Gastrocnemius medialis (tissue), 4 donors: ENCODE data around the gene DCC. TPM values are rescaled to one million over a fixed set of nuclear protein-coding genes. Genes with fewer than 3 reads are reported as not detected.

ENCODE experiments used
- ATAC-seq, 2 donors: fragments of 150-250 bp; one replicate each; pipeline ENCODE4 v1.9.1; 2016
- DNase-seq, 2 donors: peaks; one replicate each; pipeline ENCODE4 v3.0.0-alpha.2; 2019
- H3K27ac ChIP-seq, 4 donors: fragments of 200-600 bp; sonication (generic); 1 replicate in 1 of 4; 2 replicates in 3 of 4; pipeline ENCODE4 v1.5.1; 2016 to 2018; ENCODE audit warnings: mild to moderate bottlenecking in 2 of 4, moderate library complexity in 1 of 4
- H3K27me3 ChIP-seq, 3 donors: fragments of 200-600 bp; sonication (generic) in 2 of 3; 1 replicate in 1 of 3; 2 replicates in 2 of 3; pipeline versions ENCODE4 v1.5.1 to v1.6.0; 2016 to 2019; ENCODE audit warnings: mild to moderate bottlenecking in 1 of 3, moderate library complexity in 1 of 3
- H3K36me3 ChIP-seq, 2 donors: fragments of 200-600 bp; sonication (generic) in 1 of 2; one replicate each; pipeline ENCODE4 v1.5.1; 2017 to 2018
- H3K4me1 ChIP-seq, 2 donors: fragments of 200-600 bp; sonication (generic) in 1 of 2; one replicate each; pipeline ENCODE4 v1.5.1; 2016 to 2017; ENCODE audit warnings: mild to moderate bottlenecking in 2 of 2
- H3K4me3 ChIP-seq, 4 donors: fragments of 200-600 bp; sonication (generic) in 3 of 4; 1 replicate in 1 of 4; 2 replicates in 3 of 4; pipeline ENCODE4 v1.5.1; 2016 to 2019; ENCODE audit warnings: mild to moderate bottlenecking in 2 of 4
- H3K9me3 ChIP-seq, 3 donors: fragments of 200-600 bp; sonication (generic) in 2 of 3; 1 replicate in 1 of 3; 2 replicates in 2 of 3; pipeline ENCODE4 v1.5.1; 2016 to 2019
- CTCF ChIP-seq, 5 experiments: fragments of 450-650 bp in 3 of 5; fragments of 200-600 bp in 2 of 5; sonication (generic) in 2 of 5; IDR thresholded peaks in 4 of 5; conservative IDR thresholded peaks in 1 of 5; 1 replicate in 4 of 5; 2 replicates in 1 of 5; pipeline ENCODE4 v1.5.1; 2016 to 2019; ENCODE audit warnings: antibody characterized with exemption in 5 of 5, mild to moderate bottlenecking in 3 of 5, moderate library complexity in 3 of 5
- POLR2A ChIP-seq, 2 donors: fragments of 450-650 bp; IDR thresholded peaks; one replicate each; pipeline ENCODE4 v1.6.1; 2017; ENCODE audit warnings: antibody characterized with exemption in 2 of 2, mild to moderate bottlenecking in 2 of 2, moderate library complexity in 2 of 2
- in situ Hi-C, 4 donors: fragments of 200-750 bp; cut with MboI; loops; one replicate each; pipeline versions ENCODE4 v1.15.0 to v1.8.0; 2017; ENCODE audit warnings: low sequenced_read_pairs in 4 of 4
- intact Hi-C: fragments of 100-400 bp; cut with DNase I; formaldehyde crosslinking; loops from one replicate; pipeline ENCODE4 v1.15.1; 2023; ENCODE audit warnings: low total_unique reads
- total RNA-seq, 4 donors: library from RNA; depleted of rRNA; stranded (reverse); fragments of >200 nt; gene quantifications; one replicate each; pipeline versions ENCODE4 v1.1.0 to v1.2.3, GENCODE V29; 2016

Gene DCC
- total RNA-seq, 4 donors from 2014 or later, result not detected

DNA sequence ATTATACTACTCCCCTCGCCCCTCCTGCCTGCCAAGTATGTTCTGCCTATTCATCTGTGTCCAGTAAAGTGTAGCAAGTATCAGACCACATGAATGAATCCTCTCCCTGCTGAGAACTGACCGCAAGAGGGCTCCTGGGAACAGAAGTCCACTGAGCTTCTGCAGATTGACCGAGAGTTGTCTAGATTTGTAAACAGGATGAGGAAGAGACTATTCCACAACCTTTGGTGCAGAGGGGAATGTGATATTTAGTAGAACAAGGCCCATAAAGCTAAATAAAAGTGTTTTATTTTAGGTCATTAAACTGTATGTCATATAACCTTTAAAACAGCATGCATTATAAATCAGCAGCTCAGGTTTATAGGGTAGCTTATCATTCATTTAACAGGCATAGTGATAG is 377.0 kb downstream of the DCC start:
- H3K36me3 ChIP-seq, result no peaks in the 10 kb centered on the region
- TF ChIP-seq POLR2A (IDR thresholded peaks at IDR 0.05), result no peak
- DNase-seq (no peak), ATAC-seq (no peak)
- intact Hi-C loops, result no loop called here
- H3K4me3 ChIP-seq, result no peak overlapping the region
- H3K27me3 ChIP-seq, result no peaks in the 10 kb centered on the region
- no peaks in the 10 kb centered on the region for H3K9me3 ChIP-seq
- H3K27ac ChIP-seq, result no peak overlapping the region
- H3K4me1 ChIP-seq, result no peaks in the 10 kb centered on the region
- in situ Hi-C loops, result loop anchor here in 1 of 4 donors (25.0 kb wide), 1 partner anchor 95 kb away; no protein-coding TSS in a partner anchor

GRCh38 chr18:52722904-52723303 is 382.9 kb downstream of the DCC start:
- intact Hi-C loops (no loop called here), in situ Hi-C loops (loop anchor here in 1 of 4 donors (25.0 kb wide), 1 partner anchor 89 kb away; no protein-coding TSS in a partner anchor)
- Histone ChIP-seq H3K27ac (no peak overlapping the region), H3K36me3 (no peaks in the 10 kb centered on the region), H3K27me3 (no peaks in the 10 kb centered on the region), H3K4me3 (no peak overlapping the region), H3K9me3 (no peaks in the 10 kb centered on the region), H3K4me1 (no peaks in the 10 kb centered on the region)
- ATAC-seq (no peak), DNase-seq (no peak)
- TF ChIP-seq POLR2A (IDR thresholded peaks at IDR 0.05) (no peak), CTCF (IDR thresholded peaks at IDR 0.05 in 4 of 5, conservative IDR thresholded peaks at IDR 0.05 in 1 of 5) (no peak)

GRCh38 chr18:52723550-52723970 is 383.6 kb downstream of the DCC start:
- in situ Hi-C loops (loop anchor here in 1 of 4 donors (25.0 kb wide), 1 partner anchor 89 kb away; no protein-coding TSS in a partner anchor), intact Hi-C loops (no loop called here)
- no peak for TF ChIP-seq CTCF (IDR thresholded peaks at IDR 0.05 in 4 of 5, conservative IDR thresholded peaks at IDR 0.05 in 1 of 5)
- TF ChIP-seq POLR2A (IDR thresholded peaks at IDR 0.05), result no peak
- ATAC-seq, result no peak
- no peak overlapping the region for H3K27ac ChIP-seq
- no peaks in the 10 kb centered on the region for H3K4me1 ChIP-seq
- no peak for DNase-seq
- H3K9me3 ChIP-seq, result no peaks in the 10 kb centered on the region
- no peaks in the 10 kb centered on the region for H3K36me3 ChIP-seq
- H3K4me3 ChIP-seq, result no peak overlapping the region
- no peaks in the 10 kb centered on the region for H3K27me3 ChIP-seq

- no peak for ATAC-seq
- TF ChIP-seq CTCF (IDR thresholded peaks at IDR 0.05 in 4 of 5, conservative IDR thresholded peaks at IDR 0.05 in 1 of 5), result no peak
- no peak for TF ChIP-seq POLR2A (IDR thresholded peaks at IDR 0.05)
- intact Hi-C loops, result no loop called here
Measured at GRCh38 chr18:52730972-52731619, 391.1 kb downstream of the DCC start.

DNA sequence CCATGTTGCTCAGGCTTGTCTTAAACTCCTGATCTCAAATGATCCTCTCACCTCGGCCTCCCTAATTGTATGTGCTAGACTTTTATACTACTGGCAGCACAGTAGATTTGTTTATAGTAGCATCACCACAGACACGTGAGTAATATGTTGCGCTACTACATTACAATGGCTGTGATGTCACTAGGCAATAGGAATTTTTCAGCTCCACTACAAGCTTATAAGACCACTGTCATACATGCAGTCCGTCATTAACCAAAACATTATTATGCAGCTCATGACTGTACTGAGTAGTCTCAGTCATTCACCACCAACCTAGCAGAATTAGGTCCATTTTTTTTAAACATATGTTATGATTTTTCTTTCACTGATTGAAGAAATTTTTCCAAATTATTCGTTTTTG is 398.9 kb downstream of the DCC start:
- Histone ChIP-seq H3K4me3 (no peak overlapping the region), H3K4me1 (no peaks in the 10 kb centered on the region), H3K9me3 (no peaks in the 10 kb centered on the region), H3K27ac (no peak overlapping the region), H3K27me3 (no peaks in the 10 kb centered on the region), H3K36me3 (no peaks in the 10 kb centered on the region)
- DNase-seq (no peak), ATAC-seq (no peak)
- in situ Hi-C loops, result no loop called here
- intact Hi-C loops, result no loop called here
- TF ChIP-seq CTCF (IDR thresholded peaks at IDR 0.05 in 4 of 5, conservative IDR thresholded peaks at IDR 0.05 in 1 of 5), result no peak
- no peak for TF ChIP-seq POLR2A (IDR thresholded peaks at IDR 0.05)

More at GRCh38 chr18:52730972-52731619, 391.1 kb downstream of the DCC start:
- no peak overlapping the region for H3K27ac ChIP-seq
- no peaks in the 10 kb centered on the region for H3K4me1 ChIP-seq
- in situ Hi-C loops, result no loop called here
- H3K9me3 ChIP-seq, result no peaks in the 10 kb centered on the region
- no peak overlapping the region for H3K4me3 ChIP-seq
- no peaks in the 10 kb centered on the region for H3K27me3 ChIP-seq
- DNase-seq, result no peak
- H3K36me3 ChIP-seq, result no peaks in the 10 kb centered on the region
